Measurements from ENCODE around the gene CHAF1A.

GRCh38 chr19:4431296-4431695 is 28.9 kb downstream of the CHAF1A start:
- TF ChIP-seq CREM (CRISPR knock-in tag; IDR thresholded peaks at IDR 0.05) = no peak
- no peak for TF ChIP-seq CTCF (IDR thresholded peaks at IDR 0.05)
- TF ChIP-seq, protein P1, sequence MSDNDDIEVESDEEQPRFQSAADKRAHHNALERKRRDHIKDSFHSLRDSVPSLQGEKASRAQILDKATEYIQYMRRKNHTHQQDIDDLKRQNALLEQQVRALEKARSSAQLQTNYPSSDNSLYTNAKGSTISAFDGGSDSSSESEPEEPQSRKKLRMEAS (CRISPR knock-in tag; IDR thresholded peaks at IDR 0.05) = no peak
- TF ChIP-seq, protein P2, sequence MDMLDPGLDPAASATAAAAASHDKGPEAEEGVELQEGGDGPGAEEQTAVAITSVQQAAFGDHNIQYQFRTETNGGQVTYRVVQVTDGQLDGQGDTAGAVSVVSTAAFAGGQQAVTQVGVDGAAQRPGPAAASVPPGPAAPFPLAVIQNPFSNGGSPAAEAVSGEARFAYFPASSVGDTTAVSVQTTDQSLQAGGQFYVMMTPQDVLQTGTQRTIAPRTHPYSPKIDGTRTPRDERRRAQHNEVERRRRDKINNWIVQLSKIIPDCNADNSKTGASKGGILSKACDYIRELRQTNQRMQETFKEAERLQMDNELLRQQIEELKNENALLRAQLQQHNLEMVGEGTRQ (CRISPR knock-in tag; IDR thresholded peaks at IDR 0.05) = no peak
- TF ChIP-seq ATF6 (CRISPR knock-in tag; IDR thresholded peaks at IDR 0.05) = no peak
- TF ChIP-seq JUN (CRISPR knock-in tag; IDR thresholded peaks at IDR 0.05) = no peak
- TF ChIP-seq, protein P3, sequence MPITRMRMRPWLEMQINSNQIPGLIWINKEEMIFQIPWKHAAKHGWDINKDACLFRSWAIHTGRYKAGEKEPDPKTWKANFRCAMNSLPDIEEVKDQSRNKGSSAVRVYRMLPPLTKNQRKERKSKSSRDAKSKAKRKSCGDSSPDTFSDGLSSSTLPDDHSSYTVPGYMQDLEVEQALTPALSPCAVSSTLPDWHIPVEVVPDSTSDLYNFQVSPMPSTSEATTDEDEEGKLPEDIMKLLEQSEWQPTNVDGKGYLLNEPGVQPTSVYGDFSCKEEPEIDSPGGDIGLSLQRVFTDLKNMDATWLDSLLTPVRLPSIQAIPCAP (CRISPR knock-in tag; IDR thresholded peaks at IDR 0.05) = no peak
- no peak for TF ChIP-seq ZSCAN18 (CRISPR knock-in tag; IDR thresholded peaks at IDR 0.05)
- TF ChIP-seq ZNF281 (CRISPR knock-in tag; IDR thresholded peaks at IDR 0.05) = no peak
